ENCODE data around the gene CDH2.

CDH2 gene

GRCh38 chr18:28125051-28125450, 51.9 kb downstream of the CDH2 start:
- no peaks in the 10 kb centered on the region for H3K79me2 ChIP-seq (ENCODE audit: insufficient read depth, low read length)
- no peaks in the 10 kb centered on the region for H3K9me2 ChIP-seq (replicated peaks; ENCODE audit: insufficient read depth, low read length)
- no peaks in the 10 kb centered on the region for H3K9me3 ChIP-seq (ENCODE audit: insufficient read depth, low read length)
- no peaks in the 10 kb centered on the region for H3K27me3 ChIP-seq (ENCODE audit: low read length)
- no peak overlapping the region for H3K4me2 ChIP-seq (ENCODE audit: low read depth, low read length, poor library complexity, severe bottlenecking)
- no peak overlapping the region for H3K9ac ChIP-seq (ENCODE audit: low read length)
- no peak overlapping the region for H2AFZ ChIP-seq (ENCODE audit: low read depth, low read length, severe bottlenecking)
- H3K4me3 ChIP-seq (ENCODE audit: insufficient read depth, low read length, poor library complexity, severe bottlenecking): no peak overlapping the region
- TF ChIP-seq, protein P1, sequence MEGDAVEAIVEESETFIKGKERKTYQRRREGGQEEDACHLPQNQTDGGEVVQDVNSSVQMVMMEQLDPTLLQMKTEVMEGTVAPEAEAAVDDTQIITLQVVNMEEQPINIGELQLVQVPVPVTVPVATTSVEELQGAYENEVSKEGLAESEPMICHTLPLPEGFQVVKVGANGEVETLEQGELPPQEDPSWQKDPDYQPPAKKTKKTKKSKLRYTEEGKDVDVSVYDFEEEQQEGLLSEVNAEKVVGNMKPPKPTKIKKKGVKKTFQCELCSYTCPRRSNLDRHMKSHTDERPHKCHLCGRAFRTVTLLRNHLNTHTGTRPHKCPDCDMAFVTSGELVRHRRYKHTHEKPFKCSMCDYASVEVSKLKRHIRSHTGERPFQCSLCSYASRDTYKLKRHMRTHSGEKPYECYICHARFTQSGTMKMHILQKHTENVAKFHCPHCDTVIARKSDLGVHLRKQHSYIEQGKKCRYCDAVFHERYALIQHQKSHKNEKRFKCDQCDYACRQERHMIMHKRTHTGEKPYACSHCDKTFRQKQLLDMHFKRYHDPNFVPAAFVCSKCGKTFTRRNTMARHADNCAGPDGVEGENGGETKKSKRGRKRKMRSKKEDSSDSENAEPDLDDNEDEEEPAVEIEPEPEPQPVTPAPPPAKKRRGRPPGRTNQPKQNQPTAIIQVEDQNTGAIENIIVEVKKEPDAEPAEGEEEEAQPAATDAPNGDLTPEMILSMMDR (IDR thresholded peaks at IDR 0.05; ENCODE audit: insufficient read depth, low read length, poor library complexity, severe bottlenecking): no peak
- TF ChIP-seq EZH2phosphoT487 (conservative IDR thresholded peaks at IDR 0.05; ENCODE audit: low read length): no peak
- no peaks in the 10 kb centered on the region for H3K36me3 ChIP-seq (ENCODE audit: low read length)
- no peaks in the 10 kb centered on the region for H3F3A ChIP-seq (ENCODE audit: insufficient read depth)
- no peak overlapping the region for H3K27ac ChIP-seq (ENCODE audit: low read depth, low read length)
- no peaks in the 10 kb centered on the region for H4K20me1 ChIP-seq (ENCODE audit: low read depth, low read length)

- Histone ChIP-seq H3K9me3 (ENCODE audit: insufficient read depth, low read length) (no peaks in the 10 kb centered on the region), H3K27ac (ENCODE audit: low read depth, low read length) (no peak overlapping the region), H3K4me2 (ENCODE audit: low read depth, low read length, poor library complexity, severe bottlenecking) (no peak overlapping the region)
These were observed 52.5 kb downstream of the CDH2 start for GRCh38 chr18:28124131-28125029.

GRCh38 chr18:28123401-28124030, 53.4 kb downstream of the CDH2 start:
- H3K9me3 ChIP-seq (ENCODE audit: insufficient read depth, low read length): no peaks in the 10 kb centered on the region
- H2AFZ ChIP-seq (ENCODE audit: low read depth, low read length, severe bottlenecking): no peak overlapping the region
- no peaks in the 10 kb centered on the region for H3K27me3 ChIP-seq (ENCODE audit: low read length)
- no peaks in the 10 kb centered on the region for H3K9me2 ChIP-seq (replicated peaks; ENCODE audit: insufficient read depth, low read length)
- H3K79me2 ChIP-seq (ENCODE audit: insufficient read depth, low read length): no peaks in the 10 kb centered on the region
- H4K20me1 ChIP-seq (ENCODE audit: low read depth, low read length): no peaks in the 10 kb centered on the region
- no peak overlapping the region for H3K27ac ChIP-seq (ENCODE audit: low read depth, low read length)
- no peak overlapping the region for H3K4me3 ChIP-seq (ENCODE audit: insufficient read depth, low read length, poor library complexity, severe bottlenecking)
- no peaks in the 10 kb centered on the region for H3F3A ChIP-seq (ENCODE audit: insufficient read depth)
- no peak overlapping the region for H3K4me2 ChIP-seq (ENCODE audit: low read depth, low read length, poor library complexity, severe bottlenecking)
- no peak overlapping the region for H3K9ac ChIP-seq (ENCODE audit: low read length)
- TF ChIP-seq, protein P1 (IDR thresholded peaks at IDR 0.05; ENCODE audit: insufficient read depth, low read length, poor library complexity, severe bottlenecking): no peak
- no peak for TF ChIP-seq EZH2phosphoT487 (conservative IDR thresholded peaks at IDR 0.05; ENCODE audit: low read length)
- H3K36me3 ChIP-seq (ENCODE audit: low read length): no peaks in the 10 kb centered on the region

More at GRCh38 chr18:28124131-28125029, 52.5 kb downstream of the CDH2 start:
- H3K79me2 ChIP-seq (ENCODE audit: insufficient read depth, low read length): no peaks in the 10 kb centered on the region
- no peak overlapping the region for H2AFZ ChIP-seq (ENCODE audit: low read depth, low read length, severe bottlenecking)
- no peaks in the 10 kb centered on the region for H3K27me3 ChIP-seq (ENCODE audit: low read length)
- H3F3A ChIP-seq (ENCODE audit: insufficient read depth): no peaks in the 10 kb centered on the region
- no peak overlapping the region for H3K9ac ChIP-seq (ENCODE audit: low read length)
- no peaks in the 10 kb centered on the region for H4K20me1 ChIP-seq (ENCODE audit: low read depth, low read length)
- H3K9me2 ChIP-seq (replicated peaks; ENCODE audit: insufficient read depth, low read length): no peaks in the 10 kb centered on the region
- H3K36me3 ChIP-seq (ENCODE audit: low read length): no peaks in the 10 kb centered on the region
- no peak for TF ChIP-seq EZH2phosphoT487 (conservative IDR thresholded peaks at IDR 0.05; ENCODE audit: low read length)
- no peak overlapping the region for H3K4me3 ChIP-seq (ENCODE audit: insufficient read depth, low read length, poor library complexity, severe bottlenecking)
